Activated CD4-positive, alpha-beta memory T cell treated with anti-CD3 and anti-CD28 coated beads for 36 hours (primary cell): ENCODE results near the gene GOLPH3L. TPM values are rescaled to one million over a fixed set of nuclear protein-coding genes. Genes with fewer than 3 reads are reported as not detected.
"Not testable (repeated sequence)": the region's sequence is repeated elsewhere in the genome, so short reads cannot be mapped to it uniquely, and the experiment has no call there.

Experiments
- CTCF ChIA-PET: fragments of 350-600 bp; sonication (Branson Sonifier 250); formaldehyde crosslinking; loops from one replicate; lab custom pipeline; 2021; ENCODE audit warnings: antibody characterized with exemption, inconsistent platforms; lab: Charles Lee
- POLR2A ChIA-PET: fragments of 350-600 bp; sonication (Branson Sonifier 250); formaldehyde crosslinking; loops from one replicate; lab custom pipeline; 2021; ENCODE audit warnings: antibody characterized with exemption; lab: Charles Lee
- DNase-seq: peaks from one replicate; pipeline ENCODE4 v3.0.0-alpha.2; 2020
- H3K27ac Mint-ChIP-seq: one replicate; pipeline ENCODE4 v1.8.0; 2021; ENCODE audit warnings: mixed read lengths
- H3K27me3 Mint-ChIP-seq: one replicate; pipeline ENCODE4 v1.8.0; 2021; ENCODE audit warnings: mixed read lengths
- H3K36me3 Mint-ChIP-seq: one replicate; pipeline ENCODE4 v1.8.0; 2021; ENCODE audit warnings: mixed read lengths
- H3K4me1 Mint-ChIP-seq: one replicate; pipeline ENCODE4 v1.8.0; 2021; ENCODE audit warnings: low read depth, mixed read lengths
- H3K4me3 Mint-ChIP-seq: one replicate; pipeline ENCODE4 v1.8.0; 2021; ENCODE audit warnings: mild to moderate bottlenecking, mixed read lengths
- H3K9me3 Mint-ChIP-seq: one replicate; pipeline ENCODE4 v1.8.0; 2021; ENCODE audit warnings: mixed read lengths
- intact Hi-C: fragments of 100-400 bp; cut with micrococcal nuclease; formaldehyde crosslinking; loops from one replicate; pipeline ENCODE4 v1.15.1; 2023
- total RNA-seq, 2 experiments: library from RNA; stranded (reverse); gene quantifications; one replicate each; pipeline ENCODE4 v1.2.3, GENCODE V29; 2021

The GOLPH3L gene
- total RNA-seq, 2 experiments from 2014 or later, result 26.1 to 29.1 TPM

DNA sequence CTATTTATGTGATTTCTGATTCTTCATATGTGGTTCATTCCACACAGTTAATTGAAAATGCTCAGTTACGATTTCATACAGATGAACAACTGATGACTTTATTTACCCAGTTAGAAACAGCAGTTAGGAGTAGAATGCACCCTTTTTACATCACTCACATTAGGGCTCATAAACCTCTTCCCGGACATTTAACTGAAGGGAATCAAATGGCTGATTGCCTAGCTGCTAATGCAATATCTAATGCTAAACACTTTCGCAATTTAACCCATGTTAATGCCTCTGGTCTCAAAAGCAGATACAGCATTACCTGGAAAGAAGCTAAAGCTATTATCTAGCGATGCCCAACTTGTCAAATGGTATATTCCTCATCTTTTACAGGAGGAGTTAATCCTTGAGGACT lies 39.9 kb downstream of the GOLPH3L start:
- H3K4me1 Mint-ChIP-seq, CTCF ChIA-PET, H3K27ac Mint-ChIP-seq, H3K27me3 Mint-ChIP-seq, H3K4me3 Mint-ChIP-seq, DNase-seq, intact Hi-C loops, POLR2A ChIA-PET, H3K9me3 Mint-ChIP-seq: not testable (repeated sequence)
- H3K36me3 Mint-ChIP-seq, result peaks cover 13% of the 10 kb centered on the region

DNA sequence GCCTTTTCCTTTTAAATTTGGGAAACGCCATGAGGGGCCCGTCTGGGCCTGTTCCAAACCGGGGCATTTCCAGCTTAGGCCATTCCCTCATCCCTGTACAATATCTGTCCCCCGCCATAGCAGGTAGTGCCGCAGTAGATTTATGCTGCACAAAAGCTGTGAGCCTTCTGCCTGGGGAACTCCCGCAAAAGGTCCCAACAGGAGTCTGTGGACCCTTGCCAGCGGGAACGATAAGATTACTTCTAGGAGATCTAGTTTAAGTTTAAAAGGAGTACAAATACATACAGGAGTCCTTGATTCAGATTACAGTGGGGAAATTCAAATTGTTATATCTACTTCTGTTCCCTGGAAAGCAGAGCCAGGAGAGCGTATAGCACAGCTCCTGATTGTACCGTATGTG lies 42.3 kb downstream of the GOLPH3L start:
- H3K4me1 Mint-ChIP-seq, intact Hi-C loops, DNase-seq, H3K9me3 Mint-ChIP-seq, H3K36me3 Mint-ChIP-seq, H3K4me3 Mint-ChIP-seq, CTCF ChIA-PET, H3K27ac Mint-ChIP-seq, H3K27me3 Mint-ChIP-seq, POLR2A ChIA-PET: not testable (repeated sequence)

DNA sequence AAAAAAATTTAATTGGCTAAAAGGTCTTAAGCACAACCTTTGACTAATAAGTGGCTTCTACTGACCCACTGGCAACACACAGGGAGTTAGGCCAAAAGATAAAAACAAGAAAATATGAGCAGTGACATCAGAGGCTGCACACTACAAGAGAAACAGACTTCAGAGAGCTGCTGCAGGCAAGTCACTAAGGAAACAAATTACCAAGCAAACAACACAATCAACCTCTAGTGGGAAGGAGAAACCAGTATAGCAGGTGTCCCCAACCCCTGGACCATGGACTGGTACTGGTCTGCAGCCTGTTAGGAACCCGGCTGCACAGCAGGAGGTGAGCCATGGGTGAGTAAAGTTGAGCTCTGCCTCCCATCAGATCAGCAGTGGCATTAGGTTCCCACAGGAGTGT lies 46.8 kb downstream of the GOLPH3L start:
- no peaks in the 10 kb centered on the region for H3K9me3 Mint-ChIP-seq
- intact Hi-C loops, result no loop called here
- peaks cover 3% of the 10 kb centered on the region for H3K4me1 Mint-ChIP-seq
- DNase-seq, result no peak
- no peak overlapping the region for H3K27ac Mint-ChIP-seq
- H3K4me3 Mint-ChIP-seq, result no peak overlapping the region
- H3K36me3 Mint-ChIP-seq, result peaks cover 17% of the 10 kb centered on the region
- H3K27me3 Mint-ChIP-seq, result no peaks in the 10 kb centered on the region
- POLR2A ChIA-PET, result no interaction called here
- CTCF ChIA-PET, result interaction anchor here (1.1 kb wide), 1 partner anchor 22 kb away, joined by 4 read pairs; no protein-coding TSS in a partner anchor

DNA sequence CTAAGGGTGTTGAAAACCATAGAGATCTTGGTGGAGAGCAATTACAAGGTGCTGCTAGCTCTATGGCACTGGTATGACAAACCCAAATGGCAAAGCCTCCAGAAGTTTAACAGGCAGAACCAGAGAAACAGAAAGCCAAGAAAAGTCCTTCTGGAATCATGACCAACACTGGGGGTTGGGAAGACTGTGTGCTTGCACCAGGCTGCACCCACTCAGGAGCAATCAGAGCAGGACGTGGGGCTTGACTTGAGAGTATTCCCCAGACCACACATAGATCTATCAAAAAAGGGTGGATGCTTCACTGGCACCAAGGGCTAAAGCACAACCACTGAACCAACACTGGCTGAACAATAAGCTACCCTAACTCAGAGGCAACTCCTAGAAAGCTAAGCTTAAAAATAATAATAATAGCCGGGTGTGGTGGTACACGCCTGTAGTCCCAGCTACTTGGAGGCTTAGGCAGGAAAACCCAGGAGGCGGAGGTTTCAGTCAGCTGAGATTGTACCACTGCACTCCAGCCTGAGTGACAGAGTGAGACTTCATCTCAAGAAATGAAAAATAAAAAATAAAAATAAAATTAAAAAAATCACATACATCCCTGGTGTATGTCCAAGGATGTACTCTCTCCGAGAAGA lies 47.4 kb downstream of the GOLPH3L start:
- Mint-ChIP-seq H3K27me3 (no peaks in the 10 kb centered on the region), H3K4me1 (peaks cover 3% of the 10 kb centered on the region), H3K27ac (no peak overlapping the region), H3K4me3 (no peak overlapping the region), H3K9me3 (no peaks in the 10 kb centered on the region), H3K36me3 (peaks cover 17% of the 10 kb centered on the region)
- CTCF ChIA-PET, result interaction anchor here (1.1 kb wide), 1 partner anchor 23 kb away, joined by 4 read pairs; no protein-coding TSS in a partner anchor
- POLR2A ChIA-PET, result no interaction called here
- DNase-seq, result no peak
- intact Hi-C loops, result no loop called here

GRCh38 chr1:150642296-150642695 lies 54.7 kb downstream of the GOLPH3L start:
- Mint-ChIP-seq H3K27me3 (no peaks in the 10 kb centered on the region), H3K4me3 (no peak overlapping the region), H3K27ac (no peak overlapping the region), H3K4me1 (no peaks in the 10 kb centered on the region), H3K9me3 (no peaks in the 10 kb centered on the region), H3K36me3 (peaks cover 4% of the 10 kb centered on the region)
- DNase-seq, result no peak
- ChIA-PET CTCF (no interaction called here), POLR2A (no interaction called here)
- intact Hi-C loops, result no loop called here

DNA sequence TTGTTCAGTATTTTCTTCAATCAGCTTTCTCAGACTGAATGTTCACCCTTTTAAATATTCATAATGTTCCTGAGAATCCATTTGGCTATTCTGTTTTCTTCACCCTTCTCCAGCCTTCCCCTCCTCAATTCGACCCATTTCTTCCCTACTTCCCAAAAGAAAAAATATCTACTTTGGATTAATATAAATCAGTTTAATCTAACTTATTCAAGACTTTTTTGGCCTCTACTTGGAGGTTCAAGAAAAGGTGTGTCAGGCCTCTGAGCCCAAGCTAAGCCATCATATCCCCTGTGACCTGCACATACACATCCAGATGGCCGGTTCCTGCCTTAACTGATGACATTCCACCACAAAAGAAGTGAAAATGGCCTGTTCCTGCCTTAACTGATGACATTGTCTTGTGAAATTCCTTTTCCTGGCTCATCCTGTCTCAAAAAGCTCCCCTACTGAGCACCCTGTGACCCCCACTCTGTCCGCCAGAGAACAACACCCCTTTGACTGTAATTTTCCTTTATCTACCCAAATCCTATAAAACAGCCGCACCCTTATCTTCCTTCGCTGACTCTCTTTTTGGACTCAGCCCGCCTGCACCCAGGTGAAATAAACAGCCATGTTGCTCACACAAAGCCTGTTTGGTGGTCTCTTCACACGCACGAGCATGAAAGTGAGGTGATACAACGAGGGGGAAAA lies 55.7 kb downstream of the GOLPH3L start:
- POLR2A ChIA-PET, DNase-seq: not testable (repeated sequence)

DNA sequence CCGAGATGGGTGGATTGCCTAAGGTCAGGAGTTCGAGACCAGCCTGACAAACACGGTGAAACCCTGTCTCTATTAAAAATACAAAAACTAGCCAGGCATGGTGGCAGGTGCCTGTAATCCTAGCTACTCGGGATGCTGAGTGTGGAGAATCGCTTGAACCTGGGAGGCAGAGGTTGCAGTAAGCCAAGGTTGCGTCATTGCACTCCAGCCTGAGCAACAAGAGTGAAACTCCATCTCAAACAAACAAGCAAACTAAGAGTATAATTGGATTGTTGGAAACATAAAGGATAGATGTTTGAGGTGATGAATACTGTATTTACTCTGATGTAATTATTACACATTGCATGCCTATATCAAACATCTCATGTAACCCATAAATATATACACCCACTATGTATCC lies 58.5 kb downstream of the GOLPH3L start:
- H3K27me3 Mint-ChIP-seq, H3K36me3 Mint-ChIP-seq, H3K27ac Mint-ChIP-seq, H3K9me3 Mint-ChIP-seq, H3K4me3 Mint-ChIP-seq, POLR2A ChIA-PET, H3K4me1 Mint-ChIP-seq, intact Hi-C loops, DNase-seq: not testable (repeated sequence)
- CTCF ChIA-PET, result interaction anchor here (0.8 kb wide), 1 partner anchor 26 kb away, joined by 3 read pairs; no protein-coding TSS in a partner anchor

More for the DNA sequence above, 55.7 kb downstream of the GOLPH3L start:
- H3K36me3 Mint-ChIP-seq, intact Hi-C loops, CTCF ChIA-PET, H3K4me1 Mint-ChIP-seq, H3K27me3 Mint-ChIP-seq, H3K4me3 Mint-ChIP-seq, H3K9me3 Mint-ChIP-seq, H3K27ac Mint-ChIP-seq: not testable (repeated sequence)

DNA sequence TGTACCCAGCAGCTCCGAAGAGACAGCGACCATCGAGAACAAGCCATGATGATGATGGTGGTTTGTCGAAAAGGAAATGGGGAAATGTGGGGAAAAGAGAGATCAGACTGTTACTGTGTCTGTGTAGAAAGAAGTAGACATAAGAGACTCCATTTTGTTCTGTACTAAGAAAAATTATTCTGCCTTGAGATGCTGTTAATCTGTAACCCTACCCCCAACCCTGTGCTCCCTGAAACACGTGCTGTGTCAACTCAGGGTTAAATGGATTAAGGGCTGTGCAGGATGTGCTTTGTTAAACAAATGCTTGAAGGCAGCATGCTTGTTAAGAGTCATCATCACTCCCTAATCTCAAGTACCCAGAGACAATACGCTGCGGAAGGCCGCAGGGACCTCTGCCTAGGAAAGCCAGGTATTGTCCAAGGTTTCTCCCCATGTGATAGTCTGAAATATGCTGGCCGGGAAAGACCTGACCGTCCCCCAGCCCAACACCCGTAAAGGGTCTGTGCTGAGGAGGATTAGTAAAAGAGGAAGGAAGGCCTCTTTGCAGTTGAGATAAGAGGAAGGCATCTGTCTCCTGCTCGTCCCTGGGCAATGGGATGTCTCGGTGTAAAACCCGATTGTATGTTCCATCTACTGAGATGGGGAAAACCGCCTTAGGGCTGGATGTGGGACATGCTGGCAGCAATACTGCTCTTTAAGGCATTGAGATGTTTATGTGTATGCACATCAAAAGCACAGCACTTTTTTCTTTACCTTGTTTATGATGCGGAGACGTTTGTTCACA lies 61.9 kb downstream of the GOLPH3L start:
- intact Hi-C loops, POLR2A ChIA-PET, H3K27ac Mint-ChIP-seq, H3K36me3 Mint-ChIP-seq, H3K4me1 Mint-ChIP-seq, H3K9me3 Mint-ChIP-seq, CTCF ChIA-PET, H3K27me3 Mint-ChIP-seq, DNase-seq, H3K4me3 Mint-ChIP-seq: not testable (repeated sequence)

DNA sequence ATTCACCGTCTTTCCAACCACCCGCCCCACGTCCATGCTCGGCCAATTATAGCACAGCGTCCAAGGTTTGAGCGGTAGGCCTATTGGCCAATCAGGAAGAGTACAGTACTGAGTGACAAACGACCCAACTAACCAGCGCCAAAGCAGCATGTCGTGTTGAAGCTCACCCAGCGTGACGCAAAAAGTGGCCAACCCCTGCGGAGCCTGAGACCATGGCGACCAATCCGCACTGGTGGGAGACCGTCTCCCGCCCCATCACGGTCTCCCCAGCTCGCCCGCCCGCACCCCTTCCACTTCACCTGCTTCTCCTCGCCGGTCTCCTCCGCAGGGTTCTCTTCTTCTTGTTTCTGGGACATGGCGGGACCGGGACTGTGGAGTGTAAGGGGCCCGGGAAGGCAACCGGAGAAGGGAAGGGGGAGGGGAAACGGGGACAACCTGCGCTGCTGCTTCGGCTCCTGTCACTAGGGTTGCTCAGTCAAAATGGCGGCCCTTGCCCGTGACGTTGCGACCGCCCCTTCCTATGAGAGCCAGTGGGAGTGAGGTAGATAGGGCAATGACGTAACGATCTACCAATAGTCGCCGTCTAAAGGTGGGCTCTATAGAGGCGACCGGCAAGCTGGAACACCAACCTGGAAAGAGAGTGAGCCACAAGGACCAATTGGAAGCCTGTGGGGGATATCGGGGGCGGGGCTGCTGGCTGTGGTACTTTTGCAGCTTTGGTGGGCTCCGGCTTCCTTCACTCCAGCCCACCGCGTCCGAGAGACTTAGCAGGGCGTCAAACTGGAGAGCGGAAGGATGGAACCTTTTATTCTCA lies 67.6 kb downstream of the GOLPH3L start, which contains the start of gene ENSA:
Gene ENSA (minus strand): TSS at position 498 of the 814 bp plus-strand sequence. CDS start 142 bp downstream, at position 356.
- H3K27me3 Mint-ChIP-seq, result no peaks in the 10 kb centered on the region
- H3K4me1 Mint-ChIP-seq, result peaks cover 41% of the 10 kb centered on the region
- H3K9me3 Mint-ChIP-seq, result no peaks in the 10 kb centered on the region
- no peak within 1 kb of the TSS for H3K27ac Mint-ChIP-seq
- H3K36me3 Mint-ChIP-seq, result peaks cover 28% of the 10 kb centered on the region
- POLR2A ChIA-PET, result interaction anchor here (0.5 to 7.8 kb wide), 17 partner anchors 8 to 745 kb away, joined by 3 to 85 read pairs (median 4); partner anchors contain the start of genes CTSS, GOLPH3L and MCL1
- DNase-seq, result peak; percentile 97
- intact Hi-C loops, result loop anchor here (1.0 to 5.0 kb wide), 9 partner anchors 18 to 378 kb away; partner anchors contain the start of genes CTSS, GOLPH3L, MCL1 and MINDY1
- no peak within 1 kb of the TSS for H3K4me3 Mint-ChIP-seq
- CTCF ChIA-PET, result interaction anchor here (0.9 to 12.1 kb wide), 8 partner anchors 8 to 349 kb away, joined by 3 to 243 read pairs (median 4); partner anchors contain the start of gene MCL1

GRCh38 chr1:150628766-150629114 lies 68.2 kb downstream of the GOLPH3L start:
- intact Hi-C loops, result loop anchor here (1.0 to 5.0 kb wide), 9 partner anchors 17 to 379 kb away; partner anchors contain the start of genes CTSS, GOLPH3L, MCL1 and MINDY1
- Mint-ChIP-seq H3K36me3 (peaks cover 32% of the 10 kb centered on the region), H3K4me1 (peaks cover 47% of the 10 kb centered on the region), H3K4me3 (no peak overlapping the region), H3K27ac (no peak overlapping the region), H3K9me3 (no peaks in the 10 kb centered on the region), H3K27me3 (no peaks in the 10 kb centered on the region)
- CTCF ChIA-PET, result interaction anchor here (0.6 to 12.1 kb wide), 8 partner anchors 15 to 349 kb away, joined by 3 to 243 read pairs (median 4); partner anchors contain the start of gene MCL1
- POLR2A ChIA-PET, result interaction anchor here (0.6 to 7.8 kb wide), 14 partner anchors 9 to 265 kb away, joined by 3 to 85 read pairs (median 6); partner anchors contain the start of genes ADAMTSL4, CTSS and MCL1
- DNase-seq, result no peak
